T-helper 2 cell (primary cell): ENCODE results near the gene JAZF1.

Experiments
- DNase-seq, 5 experiments: peaks; one replicate each; pipeline versions ENCODE4 v3.0.0 to v3.0.0-alpha.2; 2012 to 2022

JAZF1 gene

DNA sequence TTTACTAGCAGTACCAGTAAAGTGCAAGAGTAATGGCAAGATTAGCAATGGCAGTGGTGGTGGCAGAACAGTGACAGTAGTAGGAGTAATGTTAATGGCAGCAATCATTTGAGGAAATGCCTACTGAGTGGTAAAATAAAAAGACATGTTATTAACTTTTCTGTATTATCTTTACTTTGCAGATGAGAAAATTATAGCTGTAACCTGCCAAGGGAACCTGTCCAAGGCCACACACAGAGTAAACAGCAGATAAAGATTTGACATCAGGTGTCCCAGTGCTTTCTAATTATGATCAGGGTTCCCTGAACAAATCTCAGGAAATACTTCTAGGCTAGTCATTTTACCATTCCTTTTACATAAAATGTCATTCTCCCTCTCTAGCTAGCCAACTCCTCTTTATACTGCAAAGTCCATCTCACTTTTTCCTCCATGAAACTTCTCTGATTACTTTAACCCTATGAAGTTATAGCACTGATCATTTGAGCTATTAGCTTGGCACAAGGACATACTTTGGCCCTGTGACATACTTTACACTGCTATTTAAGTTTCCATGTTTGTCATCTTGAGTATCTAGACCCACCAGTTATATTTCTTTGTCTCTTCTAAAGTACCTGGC, 221.6 kb downstream of the JAZF1 start:
- DNase-seq = no peak

DNA sequence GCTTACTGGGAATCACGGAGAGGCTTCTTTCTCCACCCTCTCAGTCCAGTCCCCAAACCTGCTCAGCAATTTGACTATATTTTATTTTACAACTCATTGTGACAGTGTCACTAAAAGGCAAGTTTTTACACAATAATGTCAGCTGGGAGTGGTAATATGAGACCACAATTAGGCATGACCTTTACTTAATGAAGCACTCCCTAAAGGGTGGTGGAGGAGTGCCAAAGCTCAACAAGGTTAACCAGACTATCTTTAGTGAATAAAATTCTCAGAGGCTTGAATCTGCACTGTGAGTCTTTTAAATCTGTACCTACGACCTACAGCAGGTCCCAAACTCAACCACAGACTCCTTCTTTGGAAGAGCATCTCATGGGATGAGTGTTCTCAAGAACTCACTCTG, 225.0 kb downstream of the JAZF1 start:
- DNase-seq = no peak

DNA sequence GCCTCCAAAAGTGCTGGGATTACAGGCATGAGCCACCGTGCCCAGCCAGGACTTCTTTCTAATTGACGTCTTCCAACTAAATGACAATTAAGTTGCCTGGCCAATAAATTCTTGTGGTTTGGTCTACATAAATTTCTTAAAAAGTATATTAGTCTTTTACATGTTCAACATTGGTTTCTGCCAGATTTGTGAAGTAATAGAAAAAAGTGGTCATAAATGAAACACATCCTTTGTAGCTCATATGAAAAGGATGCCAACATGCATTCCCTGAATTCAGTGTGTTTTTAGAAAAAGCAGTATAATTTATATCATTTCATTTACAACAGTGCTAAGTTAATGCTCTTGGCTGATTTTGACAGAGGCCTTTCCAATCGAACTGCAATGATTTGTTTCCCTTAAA, 225.6 kb downstream of the JAZF1 start:
- DNase-seq = no peak

DNA sequence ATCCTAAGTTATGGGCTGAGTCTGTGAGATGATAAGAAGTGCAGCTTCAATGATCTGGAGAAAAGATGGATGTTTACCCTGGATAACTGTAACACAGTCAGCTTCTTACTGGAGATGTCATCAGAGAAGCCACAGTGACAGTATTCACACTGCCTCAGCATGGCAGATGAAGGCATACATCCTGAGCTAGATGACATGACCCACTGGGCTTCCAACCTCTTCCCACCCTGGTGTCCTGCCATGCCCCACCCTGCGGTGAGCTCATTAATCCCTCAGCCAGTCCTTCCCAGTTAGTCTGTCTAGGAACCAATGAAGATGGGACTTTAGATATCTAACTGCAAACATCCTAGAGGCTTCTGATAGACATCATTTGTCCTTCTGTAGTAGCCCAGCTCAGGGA, 226.8 kb downstream of the JAZF1 start:
- DNase-seq = peak in 1 of 5 experiments; percentile 22

DNA sequence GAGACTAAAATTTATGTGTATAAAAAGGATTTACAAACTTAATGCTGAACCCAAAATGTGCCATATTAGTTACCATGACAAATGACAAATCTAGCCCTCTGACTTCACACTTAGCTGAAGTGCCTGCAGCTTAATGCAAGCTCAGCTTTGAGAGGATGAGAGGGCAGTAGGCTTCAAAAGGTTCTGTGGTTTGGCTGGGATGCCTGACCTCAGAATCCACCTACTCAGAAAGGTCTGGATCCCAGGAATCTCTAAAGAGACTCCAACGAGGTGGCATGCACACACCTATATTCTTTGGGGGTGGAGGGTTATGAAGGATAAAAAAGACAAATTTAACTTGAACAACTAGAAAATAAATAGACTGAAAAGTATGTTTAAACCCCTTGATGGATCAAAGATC, 227.2 kb downstream of the JAZF1 start:
- DNase-seq = no peak

DNA sequence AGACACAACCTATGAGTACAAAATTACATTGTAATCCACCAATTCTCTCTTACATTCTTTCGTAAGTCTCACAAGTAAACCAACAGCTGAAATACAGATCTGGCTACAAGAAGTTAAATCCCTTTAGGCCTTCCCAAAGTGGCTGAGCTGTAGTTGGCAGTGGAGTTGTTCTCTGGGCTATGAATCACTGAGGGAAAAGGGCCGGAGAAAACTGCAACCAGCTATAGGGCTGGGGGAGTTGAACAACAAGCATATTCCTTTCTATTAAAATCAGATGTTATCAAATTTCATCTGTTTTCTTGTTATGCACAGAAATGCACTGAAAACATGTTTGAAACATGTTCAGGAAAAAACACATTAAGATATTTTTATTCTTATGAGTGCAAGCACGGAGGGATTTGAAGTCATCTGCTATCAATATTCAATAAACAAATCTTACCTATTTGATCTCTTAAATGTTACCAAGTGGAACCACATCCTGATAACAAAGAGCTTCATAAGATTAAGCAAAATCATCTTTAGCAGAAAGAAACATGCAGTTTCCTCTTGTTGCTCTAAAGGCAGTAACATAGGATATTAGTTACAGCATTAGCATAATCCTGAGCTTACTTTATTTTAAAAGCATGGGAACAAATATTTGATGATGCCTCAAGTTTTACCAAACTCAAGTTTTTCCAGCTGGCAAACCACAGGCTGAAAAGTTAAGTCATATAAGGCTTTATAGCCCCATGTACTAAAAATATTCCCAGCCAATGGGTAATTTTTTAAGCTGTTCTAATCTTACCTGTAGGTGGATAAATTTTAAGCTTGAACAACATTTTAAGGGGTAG, 227.9 kb downstream of the JAZF1 start:
- peak in 1 of 5 experiments; percentile 55 for DNase-seq

DNA sequence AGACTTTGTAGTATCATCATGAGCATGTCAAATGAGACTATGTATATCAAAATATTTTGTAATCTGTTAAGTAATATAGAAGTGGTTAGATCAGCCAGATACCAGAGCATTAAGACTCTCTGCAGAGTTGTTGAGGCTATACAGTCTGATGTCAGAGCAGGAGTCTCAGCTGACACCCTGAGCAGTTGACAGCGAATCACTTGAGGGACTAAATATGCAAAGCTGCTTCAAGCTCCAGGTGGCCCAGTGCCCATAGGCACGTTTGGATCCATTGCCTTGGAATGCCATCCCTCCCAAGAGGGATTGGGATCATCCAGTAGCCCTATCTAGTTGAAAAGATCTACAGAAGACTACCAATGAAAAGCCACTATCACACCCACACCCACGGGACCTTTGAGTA, 230.5 kb downstream of the JAZF1 start:
- no peak for DNase-seq

DNA sequence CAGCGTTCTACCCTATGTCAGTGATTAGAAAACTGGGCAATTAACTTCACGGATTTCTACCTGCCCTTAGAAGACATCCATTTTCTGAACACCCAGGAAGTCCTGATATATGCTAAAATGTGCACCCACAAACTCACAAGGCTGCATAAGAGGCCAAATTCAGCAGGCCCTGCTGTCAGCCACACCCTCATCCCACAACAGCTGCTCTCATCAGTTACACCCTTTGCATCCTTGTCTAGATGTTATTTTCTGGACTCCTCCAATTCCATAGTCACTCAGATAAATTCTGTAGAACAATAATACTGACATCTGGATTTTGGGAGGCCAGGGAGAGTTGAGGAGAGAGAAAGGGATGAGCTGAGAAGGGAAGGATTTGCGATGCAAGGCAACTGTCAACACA, 231.7 kb downstream of the JAZF1 start:
- no peak for DNase-seq

DNA sequence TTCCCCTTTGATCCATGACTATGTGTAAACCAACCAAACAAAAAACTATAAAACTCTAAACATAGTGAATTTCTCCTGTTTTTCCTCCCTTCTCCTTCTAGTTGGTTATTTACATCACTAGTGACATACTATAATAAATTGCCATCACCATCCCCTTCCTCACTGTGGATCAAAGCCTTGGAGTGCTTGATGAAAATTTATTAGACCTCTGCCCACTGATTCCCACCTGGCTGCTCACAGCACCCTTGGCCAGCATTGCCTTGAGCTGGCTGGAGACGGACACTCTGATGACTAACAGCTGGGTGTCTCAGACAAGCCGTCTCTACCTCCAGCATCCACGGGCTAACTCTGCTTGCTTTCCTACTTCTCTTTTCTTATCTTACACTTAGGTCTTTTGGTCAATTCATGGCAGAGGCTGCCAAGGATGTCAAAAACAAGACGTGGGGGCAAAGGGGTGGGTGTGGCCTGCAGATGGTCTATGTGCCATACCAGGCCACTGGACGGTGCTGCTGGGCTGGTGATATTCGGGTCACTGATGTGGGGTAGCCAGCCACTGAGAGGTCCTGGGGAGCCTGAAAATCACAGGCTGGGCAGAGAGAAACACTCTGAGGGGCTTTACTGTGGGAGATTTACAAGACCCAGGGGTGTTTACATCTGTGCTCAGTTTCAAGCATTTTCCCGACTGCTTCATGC, 232.9 kb downstream of the JAZF1 start:
- DNase-seq = no peak

DNA sequence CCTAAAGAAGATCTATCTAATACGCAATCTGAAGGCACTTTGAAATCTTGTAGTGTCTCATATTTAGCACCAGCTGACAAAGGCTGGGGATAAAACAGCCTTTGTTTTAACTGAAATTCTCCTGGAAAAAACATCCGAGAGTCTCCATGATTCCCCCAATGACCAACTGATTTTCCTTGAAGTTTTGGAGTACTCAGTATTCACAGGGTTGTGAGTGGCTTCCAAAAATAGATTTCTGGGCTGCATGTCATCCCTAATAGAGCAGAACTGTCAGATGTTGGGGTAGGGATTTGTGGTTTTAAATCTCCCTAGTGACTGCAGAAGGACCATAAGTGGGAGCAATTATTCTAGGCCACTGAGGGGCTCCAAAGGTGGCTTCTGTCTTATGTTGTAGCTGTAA, 234.2 kb downstream of the JAZF1 start:
- no peak for DNase-seq

DNA sequence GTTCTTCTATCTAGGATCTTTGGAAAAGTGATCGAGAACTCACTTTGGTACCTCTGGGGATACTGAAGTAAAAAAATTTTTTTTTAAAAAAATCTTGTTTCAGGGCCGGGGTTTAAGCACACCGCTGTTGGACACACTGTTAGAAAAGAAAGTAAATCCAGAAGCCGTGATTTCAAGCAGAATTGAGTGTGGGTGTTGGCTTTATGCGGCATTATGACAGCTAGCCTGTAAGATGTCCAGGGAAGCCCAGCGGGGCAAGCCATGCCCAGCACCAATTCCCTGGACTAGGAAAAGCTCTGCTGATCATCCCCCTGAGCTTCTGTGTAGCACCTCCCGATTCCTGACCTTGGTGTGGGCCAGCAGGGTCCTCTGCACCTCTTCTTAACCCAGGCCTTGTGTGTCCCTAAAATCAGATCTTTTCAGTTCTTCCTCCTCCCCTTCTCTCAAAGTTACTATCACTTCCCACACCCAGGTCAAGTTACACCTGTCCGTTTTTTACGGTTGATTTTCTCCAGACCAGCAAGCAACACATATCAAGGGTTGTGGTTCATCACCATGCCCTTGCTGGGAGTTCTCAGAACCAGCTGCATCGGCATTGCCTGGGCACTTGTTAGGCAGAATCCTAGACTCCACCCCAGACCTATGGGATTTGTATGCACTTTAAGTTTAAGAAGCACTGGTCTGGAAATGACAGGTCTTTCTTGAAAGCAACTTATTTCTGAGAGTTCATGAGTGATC, 235.4 kb downstream of the JAZF1 start:
- DNase-seq = no peak

DNA sequence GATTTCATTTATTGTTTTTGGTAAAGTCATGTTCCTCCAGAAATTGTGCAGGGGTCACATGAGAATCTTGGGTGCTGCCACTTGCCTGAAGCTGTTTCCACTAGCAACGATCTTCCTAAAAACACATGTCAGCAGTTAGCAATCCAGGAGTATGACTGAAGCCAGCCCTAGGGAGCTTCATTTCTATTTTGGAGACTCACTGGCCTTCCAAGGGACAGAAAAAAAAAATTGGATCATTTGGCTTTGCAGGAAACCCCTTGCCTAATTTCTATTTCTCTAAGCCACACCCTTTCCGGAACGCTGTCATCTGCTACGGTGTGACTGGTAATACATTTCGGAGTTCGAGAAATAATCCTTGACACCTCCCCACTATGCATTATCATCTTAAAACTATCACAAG, 236.0 kb downstream of the JAZF1 start:
- DNase-seq = no peak

DNA sequence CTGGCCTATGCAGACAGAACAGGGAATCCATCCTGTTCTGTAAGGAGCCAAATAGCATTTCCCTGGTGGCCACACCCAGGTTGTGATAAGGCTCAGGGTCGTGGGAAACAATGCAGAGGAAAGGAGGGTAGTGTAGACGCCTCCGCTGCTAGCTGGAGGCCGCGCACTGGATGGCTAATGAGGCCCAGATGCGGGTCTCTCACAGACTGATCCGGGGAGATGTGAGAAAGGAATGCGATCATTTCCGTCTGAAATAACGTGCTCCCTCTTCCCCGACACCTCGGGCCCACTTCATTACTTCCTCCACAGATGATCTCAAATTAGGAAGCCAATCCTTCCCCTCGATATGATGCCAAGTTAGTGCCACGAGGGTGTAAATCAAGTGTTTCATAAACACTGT, 237.4 kb downstream of the JAZF1 start:
- no peak for DNase-seq

DNA sequence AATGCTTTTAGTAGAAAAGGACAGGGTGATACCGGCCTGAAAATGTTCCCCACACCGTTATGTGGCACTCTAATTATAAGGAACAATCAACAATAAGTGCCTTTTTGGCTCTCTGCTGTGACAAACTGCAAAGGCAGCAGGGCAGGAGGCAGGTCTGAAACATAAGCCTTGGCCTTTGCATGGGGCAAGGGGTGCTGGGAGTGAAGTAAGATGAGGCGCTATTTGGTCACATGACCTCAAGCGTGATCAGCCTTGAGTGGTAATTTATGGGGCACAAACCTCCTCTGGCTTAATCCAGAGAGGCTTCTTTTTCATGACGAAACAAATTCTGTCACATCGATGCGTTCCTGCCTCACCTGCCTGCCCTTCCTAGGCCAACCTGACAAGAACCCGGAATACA, 237.9 kb downstream of the JAZF1 start:
- DNase-seq = no peak

DNA sequence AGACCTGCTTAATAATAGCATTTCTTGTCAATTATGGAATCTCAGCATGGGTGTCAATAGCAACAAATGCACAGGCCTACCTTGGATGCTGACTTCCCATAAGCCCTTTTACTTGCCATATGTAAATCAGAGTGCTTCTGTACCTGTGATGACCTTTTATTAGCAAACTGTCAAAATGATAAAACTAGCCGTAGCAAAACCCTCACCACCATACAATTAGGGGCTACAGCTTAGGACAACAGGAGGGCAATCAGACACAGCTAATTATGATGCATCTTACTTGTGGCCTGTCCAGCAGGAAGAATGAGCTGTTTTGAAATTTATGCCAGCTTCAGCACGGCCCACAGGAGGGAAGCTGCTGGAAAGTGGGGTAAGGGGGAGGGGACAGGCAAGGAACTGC, 239.1 kb downstream of the JAZF1 start:
- DNase-seq = no peak

DNA sequence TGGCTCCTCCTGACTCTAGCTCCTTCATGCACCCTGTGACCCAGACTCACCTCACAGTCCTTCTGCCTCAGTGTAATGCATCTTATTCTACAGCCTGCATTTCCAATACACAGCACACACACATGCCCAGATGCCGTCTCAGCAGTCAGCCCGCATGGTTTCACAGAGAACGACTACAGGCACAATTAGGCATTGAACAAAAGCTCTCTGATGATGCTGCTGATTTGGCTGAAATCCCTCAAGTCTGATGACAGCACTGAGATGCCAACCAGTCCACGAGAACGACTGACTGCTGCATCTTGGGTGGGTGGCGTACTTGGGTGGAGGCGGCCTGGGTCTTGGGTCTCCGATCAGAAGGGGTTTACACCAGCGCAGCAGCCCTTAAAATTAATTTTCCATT, 240.3 kb downstream of the JAZF1 start:
- DNase-seq = no peak

DNA sequence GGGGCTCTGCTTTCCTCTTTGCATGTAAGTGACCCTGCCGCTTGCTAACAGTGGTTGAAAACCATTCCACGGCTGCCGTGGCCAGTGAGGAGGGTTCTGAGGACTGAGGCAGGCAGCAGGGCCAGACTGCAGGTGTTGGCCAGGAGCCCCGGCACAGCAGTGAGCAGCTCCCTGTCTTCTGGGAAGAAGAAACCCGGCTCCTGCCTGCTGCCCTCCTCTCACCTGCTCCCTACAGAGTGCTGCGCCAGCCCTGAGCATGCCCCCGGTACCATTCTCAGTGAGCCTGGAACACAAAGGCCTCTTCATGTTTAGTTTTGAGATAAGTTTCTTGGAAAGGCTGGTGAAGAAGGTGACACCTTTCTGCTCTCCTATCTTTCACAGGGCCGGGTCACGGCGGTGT, 240.7 kb downstream of the JAZF1 start:
- no peak for DNase-seq

DNA sequence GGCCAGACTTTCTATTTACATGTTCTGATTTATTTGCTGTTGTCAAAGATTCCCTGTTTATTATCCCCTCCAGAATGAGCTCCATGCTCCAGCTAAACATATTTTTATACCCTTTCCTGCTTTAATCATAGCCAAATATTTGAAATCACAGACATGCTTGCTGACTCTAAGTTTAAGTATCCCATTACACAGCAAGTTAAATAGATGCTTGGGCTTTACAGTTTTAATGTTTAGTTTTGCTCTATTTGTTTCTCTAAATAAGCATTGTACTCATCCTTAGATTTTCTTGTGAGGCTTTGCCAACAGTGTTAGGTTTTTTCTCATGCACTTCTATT, 243.9 kb downstream of the JAZF1 start:
- DNase-seq = no peak

DNA sequence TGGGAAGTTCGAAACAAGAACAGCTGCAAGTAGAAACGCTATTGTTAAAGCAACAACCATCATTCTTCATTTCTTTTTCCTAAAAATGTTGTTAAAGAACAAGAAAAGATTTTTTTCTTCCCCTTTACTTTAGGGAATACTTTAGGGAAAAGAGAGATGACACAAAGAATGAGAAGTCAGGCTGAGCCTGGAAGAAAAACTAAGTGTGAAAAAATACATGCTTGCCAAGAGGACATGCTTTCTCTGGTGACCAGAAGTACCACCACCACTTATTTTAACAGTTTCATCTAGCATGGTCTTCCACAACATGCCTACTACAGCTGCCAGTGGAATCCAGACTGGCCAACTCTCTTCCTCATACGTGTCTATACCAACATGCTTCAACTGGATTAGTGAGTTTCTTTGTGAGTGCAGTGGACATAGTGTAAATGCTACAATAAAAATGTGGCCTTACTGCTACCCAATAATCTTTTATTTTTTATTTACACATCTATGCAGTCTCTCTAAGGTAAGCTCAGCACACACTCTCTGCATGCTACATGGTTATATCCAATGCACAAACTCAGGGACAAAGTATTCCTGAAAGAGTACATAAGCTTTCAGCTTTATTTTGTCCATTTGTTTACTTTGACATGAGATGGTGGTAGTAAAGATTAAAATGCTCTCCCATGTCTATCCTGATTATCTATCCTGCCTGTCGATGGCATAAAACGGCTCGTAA, 244.4 kb downstream of the JAZF1 start:
- no peak for DNase-seq

DNA sequence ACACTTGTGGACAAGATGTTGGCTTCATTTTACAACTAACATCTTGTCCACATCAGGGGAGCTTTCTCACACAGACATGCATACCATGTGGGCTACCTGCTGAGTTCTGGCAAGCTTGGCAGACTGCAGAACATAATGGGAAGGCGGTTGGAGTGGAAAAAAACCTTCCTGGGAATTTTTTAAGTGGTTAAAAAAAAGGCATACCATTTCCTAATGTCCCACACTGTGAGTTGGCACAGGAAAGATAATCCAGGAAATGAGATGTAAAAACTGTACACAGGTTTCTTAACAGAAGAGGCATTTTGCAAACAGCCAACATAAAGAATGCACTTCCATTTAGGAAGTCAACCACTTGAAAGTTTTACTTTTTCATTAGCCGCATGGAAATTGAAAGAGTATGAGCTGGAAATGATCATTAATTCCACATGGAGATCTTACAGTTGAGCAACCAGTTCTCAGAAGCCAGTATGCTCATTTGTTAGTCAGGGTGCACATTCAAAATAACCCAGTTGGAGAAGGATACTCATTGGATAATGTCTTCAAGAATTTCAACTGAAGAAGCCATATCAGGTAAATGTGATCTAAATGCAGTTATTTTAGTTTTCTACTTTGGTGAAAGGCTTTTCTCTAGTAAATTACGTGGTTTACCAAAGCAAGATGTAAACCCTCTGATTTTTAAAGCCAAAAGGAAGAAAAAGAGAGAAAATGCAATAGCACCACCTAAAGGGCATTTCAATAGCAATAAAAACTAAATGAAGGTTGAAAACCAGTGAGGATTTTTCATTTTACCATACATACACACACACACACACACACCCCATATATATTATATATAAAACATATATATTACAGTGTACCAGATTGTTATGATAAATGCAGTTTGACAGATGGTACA, 246.7 kb downstream of the JAZF1 start:
- DNase-seq = peak in 1 of 5 experiments; percentile 49

DNA sequence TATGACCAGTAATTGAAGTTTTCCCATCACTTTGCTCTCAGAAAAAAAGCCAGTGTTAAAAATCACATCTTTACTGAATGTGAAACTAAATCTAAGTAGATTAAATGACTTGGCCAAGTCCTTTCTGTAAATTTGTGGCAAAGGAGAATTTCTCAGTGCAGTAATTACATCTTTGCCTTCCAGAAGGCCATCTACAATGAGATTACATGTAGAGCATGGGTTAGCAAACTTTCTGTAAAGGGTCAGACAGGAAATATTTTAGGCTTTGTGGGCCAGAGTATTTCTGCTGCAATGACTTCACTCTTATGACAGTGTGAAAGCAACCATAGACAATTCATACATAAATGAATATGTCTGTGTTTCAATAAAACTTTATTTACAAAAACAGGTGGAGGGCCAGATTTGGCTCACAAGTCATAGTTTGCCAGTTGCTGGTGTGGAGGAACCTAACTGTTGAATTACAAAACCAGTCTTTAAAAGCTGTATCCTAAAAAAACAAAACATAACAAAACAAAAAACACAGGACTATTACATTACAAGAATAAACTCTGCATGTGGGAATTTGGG, 249.6 kb downstream of the JAZF1 start:
- peak in 1 of 5 experiments; percentile 41 for DNase-seq
